Body of pancreas (tissue), 4 donors: Measurements from ENCODE around the gene CHSY1. TPM values are rescaled to one million over a fixed set of nuclear protein-coding genes. Genes with fewer than 3 reads are reported as not detected.

Experiments
- ATAC-seq: fragments of 150-250 bp; one replicate; pipeline ENCODE4 v1.9.1; 2016
- DNase-seq, 4 donors: peaks; one replicate each; pipeline ENCODE4 v3.0.0-alpha.2; 2019
- H3K27ac ChIP-seq, 4 donors: fragments of 200-600 bp; sonication (generic); 1 replicate in 3 of 4; 2 replicates in 1 of 4; pipeline versions ENCODE4 v1.5.1 to v1.6.1; 2016 to 2019; ENCODE audit warnings: mild to moderate bottlenecking in 1 of 4, mixed read lengths in 1 of 4, moderate library complexity in 1 of 4
- H3K27me3 ChIP-seq, 2 donors: fragments of 200-600 bp; sonication (generic); one replicate each; pipeline ENCODE4 v1.6.0; 2016; ENCODE audit warnings: mild to moderate bottlenecking in 1 of 2
- H3K36me3 ChIP-seq, 2 donors: fragments of 200-600 bp; sonication (generic); replicated peaks in 1 of 2; 2 replicates each; pipeline ENCODE4 v1.5.1; 2016; ENCODE audit warnings: low read depth in 2 of 2; ENCODE audit not compliant: insufficient read depth in 1 of 2
- H3K4me1 ChIP-seq: fragments of 200-600 bp; sonication (generic); one replicate; pipeline ENCODE4 v1.6.0; 2016
- H3K4me3 ChIP-seq, 2 donors: fragments of 200-600 bp; sonication (generic); 1 replicate in 1 of 2; 2 replicates in 1 of 2; pipeline ENCODE4 v1.5.1; 2016 to 2019
- H3K9me3 ChIP-seq, 3 donors: fragments of 200-600 bp; sonication (generic); 1 replicate in 2 of 3; 2 replicates in 1 of 3; pipeline ENCODE4 v1.5.1; 2016
- CTCF ChIP-seq, 7 experiments: fragments of 450-650 bp in 4 of 7; fragments of 200-600 bp in 3 of 7; sonication (generic) in 3 of 7; IDR thresholded peaks; one replicate each; pipeline ENCODE4 v1.5.1; 2016 to 2019; ENCODE audit warnings: antibody characterized with exemption in 7 of 7
- POLR2A ChIP-seq, 3 donors: fragments of 450-650 bp; IDR thresholded peaks; one replicate each; pipeline ENCODE4 v1.6.1; 2016; ENCODE audit warnings: antibody characterized with exemption in 3 of 3, mild to moderate bottlenecking in 2 of 3
- WGBS, 2 donors: methylation state at CpG; one replicate each; pipeline ENCODE4 v1.1.5; 2017; 5-methylcytosine and 5-hydroxymethylcytosine counted together
- intact Hi-C: fragments of 100-400 bp; cut with DNase I; formaldehyde crosslinking; loops from one replicate; pipeline ENCODE4 v1.15.1; 2023
- total RNA-seq, 2 donors: library from RNA; depleted of rRNA; stranded (reverse); fragments of >200 nt; gene quantifications; one replicate each; pipeline ENCODE4 v1.1.0, GENCODE V29; 2016

Gene CHSY1
- total RNA-seq, 2 donors from 2014 or later: 7.8 to 12.2 TPM

- ATAC-seq (no peak), DNase-seq (no peak)
- intact Hi-C loops: no loop called here
- Histone ChIP-seq H3K27me3 (no peaks in the 10 kb centered on the region), H3K4me3 (no peak overlapping the region), H3K9me3 (no peaks in the 10 kb centered on the region), H3K36me3 (no peaks in the 10 kb centered on the region), H3K4me1 (peaks cover 3% of the 10 kb centered on the region), H3K27ac (no peak overlapping the region)
- no peak for TF ChIP-seq POLR2A (IDR thresholded peaks at IDR 0.05)
- no peak for TF ChIP-seq CTCF (IDR thresholded peaks at IDR 0.05)
- WGBS, 2 donors: 89 to 100% methylated on average over 1 to 6 of the region's 6 CpGs
These were observed 94.1 kb downstream of the CHSY1 start for GRCh38 chr15:101157721-101158120.

DNA sequence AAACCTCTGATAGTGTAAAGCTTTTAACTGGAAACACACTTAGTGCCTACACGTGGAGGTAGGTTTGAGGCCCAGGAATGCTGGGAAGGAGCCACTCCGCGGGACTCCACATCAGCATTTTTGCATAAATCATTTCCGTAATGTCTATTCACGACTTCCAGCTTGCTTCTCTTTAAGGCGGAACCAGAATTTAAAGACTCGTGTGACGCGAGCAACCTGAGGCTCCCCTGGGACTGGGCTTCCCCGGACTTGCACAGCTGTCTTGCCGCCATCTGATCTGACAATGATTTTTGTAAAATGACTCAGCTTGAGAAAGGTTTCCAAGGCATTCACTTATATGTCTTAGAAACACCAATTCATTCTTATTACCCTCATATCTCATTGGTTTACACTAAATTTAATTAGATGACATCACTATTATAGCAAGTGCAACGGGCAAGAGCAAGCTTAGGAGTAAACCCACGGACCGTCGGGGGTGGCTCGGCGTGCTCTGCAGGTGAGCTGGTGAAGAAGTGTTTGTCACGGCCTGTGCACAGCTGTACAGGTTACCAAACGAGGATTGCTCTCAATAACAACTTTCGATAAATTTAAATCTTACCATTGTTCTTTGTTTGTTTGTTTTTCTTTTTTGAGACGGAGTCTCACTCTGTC, 95.2 kb downstream of the CHSY1 start:
- ATAC-seq (no peak), DNase-seq (no peak)
- H3K27ac ChIP-seq: no peak overlapping the region
- TF ChIP-seq POLR2A (IDR thresholded peaks at IDR 0.05): no peak
- no peak for TF ChIP-seq CTCF (IDR thresholded peaks at IDR 0.05)
- no peak overlapping the region for H3K4me3 ChIP-seq
- H3K36me3 ChIP-seq: no peaks in the 10 kb centered on the region
- H3K9me3 ChIP-seq: no peaks in the 10 kb centered on the region
- intact Hi-C loops: no loop called here
- H3K27me3 ChIP-seq: no peaks in the 10 kb centered on the region
- no peaks in the 10 kb centered on the region for H3K4me1 ChIP-seq
- 80 to 86% methylated on average over 21 of the region's 21 CpGs for WGBS, 2 donors

DNA sequence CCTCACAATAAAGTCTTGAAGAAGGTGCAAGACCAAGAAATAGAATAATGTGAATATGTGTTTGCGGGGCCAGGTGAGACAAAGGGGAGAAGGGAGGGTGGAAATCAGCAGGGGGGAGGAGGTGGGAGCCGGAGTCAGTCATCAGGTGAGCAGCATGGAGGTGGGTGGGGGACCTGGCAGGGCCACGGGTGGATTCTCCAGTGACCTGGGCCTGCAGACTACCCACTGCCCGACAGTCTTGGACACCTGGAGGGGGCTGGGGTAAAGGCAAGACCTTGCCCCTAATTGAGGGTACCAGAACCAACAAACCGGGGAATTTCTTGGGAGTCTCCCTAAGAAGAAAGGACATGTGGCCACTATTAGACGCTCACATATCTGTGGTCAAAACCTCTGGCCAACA, 95.8 kb downstream of the CHSY1 start:
- WGBS, 2 donors: 78 to 83% methylated on average over 6 of the region's 6 CpGs
- Histone ChIP-seq H3K9me3 (no peaks in the 10 kb centered on the region), H3K27me3 (no peaks in the 10 kb centered on the region), H3K4me1 (no peaks in the 10 kb centered on the region), H3K27ac (no peak overlapping the region), H3K4me3 (no peak overlapping the region), H3K36me3 (no peaks in the 10 kb centered on the region)
- TF ChIP-seq POLR2A (IDR thresholded peaks at IDR 0.05): no peak
- no peak for TF ChIP-seq CTCF (IDR thresholded peaks at IDR 0.05)
- intact Hi-C loops: no loop called here
- DNase-seq: no peak
- ATAC-seq: no peak

DNA sequence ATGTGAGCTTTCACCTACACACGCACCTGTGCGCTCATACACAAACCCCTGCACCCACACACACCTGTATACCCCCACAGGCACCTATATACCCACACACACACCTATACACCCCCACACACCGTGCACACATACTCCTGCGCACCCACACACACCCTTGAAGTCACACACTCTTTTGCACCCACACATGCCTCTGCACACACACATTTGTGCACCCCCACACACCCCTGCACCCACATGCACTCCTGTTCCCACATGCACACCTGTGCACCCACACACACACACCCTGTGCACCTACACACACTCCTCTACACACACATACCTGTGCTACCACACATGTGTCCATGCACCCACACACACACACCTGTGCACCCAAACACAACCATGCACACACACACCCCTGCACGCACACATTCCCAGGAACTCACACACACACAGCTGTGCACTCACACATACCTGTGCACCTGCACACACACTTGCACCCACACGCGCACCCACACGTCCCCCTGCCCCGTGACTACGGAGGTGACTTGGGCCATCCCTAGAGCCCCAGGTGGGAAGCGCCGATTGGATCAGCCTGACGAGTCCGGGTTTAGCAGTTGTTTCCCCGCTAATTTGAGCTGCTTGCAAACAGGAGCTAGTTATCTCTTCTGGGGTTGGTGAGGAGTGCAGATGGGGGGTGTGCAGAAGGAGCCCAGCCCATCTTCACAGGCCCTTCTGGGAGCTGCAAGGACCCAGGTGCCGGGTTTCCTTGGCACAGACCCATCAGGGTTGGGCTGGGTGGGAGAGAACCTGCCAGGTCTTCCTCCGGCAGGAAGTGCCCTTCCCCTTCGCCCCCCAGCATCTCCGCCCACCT, 97.8 kb downstream of the CHSY1 start:
- TF ChIP-seq POLR2A (IDR thresholded peaks at IDR 0.05): no peak
- TF ChIP-seq CTCF (IDR thresholded peaks at IDR 0.05): no peak
- intact Hi-C loops: no loop called here
- DNase-seq: no peak
- Histone ChIP-seq H3K9me3 (no peaks in the 10 kb centered on the region), H3K4me1 (no peaks in the 10 kb centered on the region), H3K27me3 (no peaks in the 10 kb centered on the region), H3K27ac (no peak overlapping the region), H3K4me3 (no peak overlapping the region), H3K36me3 (no peaks in the 10 kb centered on the region)
- ATAC-seq: no peak
- WGBS, 2 donors: 91 to 93% methylated on average over 11 to 19 of the region's 19 CpGs
